HL-60 (cell line): Measurements from ENCODE around the gene GTF2H3.

ENCODE experiments used
- DNase-seq, 2 experiments: peaks; one replicate each; pipeline ENCODE4 v3.0.0-alpha.2; 2010 to 2020; ENCODE audit warnings: low read depth in 1 of 2, low spot score in 1 of 2
- H3K27ac ChIP-seq: fragments of 250-450 bp; sonication (Bioruptor Pico); replicated peaks from 2 replicates; pipeline ENCODE4 v1.5.1; 2020; ENCODE audit warnings: mild to moderate bottlenecking, moderate library complexity
- H3K27me3 ChIP-seq: fragments of 250-450 bp; sonication (Bioruptor Pico); 2 replicates; pipeline ENCODE4 v1.5.1; 2021; ENCODE audit warnings: mild to moderate bottlenecking, moderate library complexity; ENCODE audit not compliant: insufficient read depth, poor library complexity, severe bottlenecking
- H3K4me3 ChIP-seq: replicated peaks from 2 replicates; pipeline ENCODE4 v1.5.1; 2011; ENCODE audit warnings: mild to moderate bottlenecking, control low read depth, low read length; ENCODE audit not compliant: insufficient read depth
- GABPA ChIP-seq: IDR thresholded peaks from 2 replicates; pipeline ENCODE4 v1.6.1; 2012; ENCODE audit warnings: low read depth
- POLR2AphosphoS5 ChIP-seq: IDR thresholded peaks from 2 replicates; pipeline ENCODE4 v1.6.1; 2012; ENCODE audit warnings: low read depth
- SPI1 ChIP-seq: IDR thresholded peaks from 2 replicates; pipeline ENCODE4 v1.6.1; 2012; ENCODE audit warnings: low read depth, mild to moderate bottlenecking, borderline replicate concordance
- TF ChIP-seq, protein P1 (sequence below): IDR thresholded peaks from 2 replicates; pipeline ENCODE4 v1.6.1; 2012; ENCODE audit warnings: low read depth; ENCODE audit not compliant: insufficient replicate concordance
- TF ChIP-seq, protein P2 (sequence below): IDR thresholded peaks from one replicate; pipeline ENCODE4 v1.5.1; 2011; ENCODE audit warnings: low read length, control low read depth, inconsistent platforms; ENCODE audit not compliant: insufficient read depth

Gene GTF2H3

DNA sequence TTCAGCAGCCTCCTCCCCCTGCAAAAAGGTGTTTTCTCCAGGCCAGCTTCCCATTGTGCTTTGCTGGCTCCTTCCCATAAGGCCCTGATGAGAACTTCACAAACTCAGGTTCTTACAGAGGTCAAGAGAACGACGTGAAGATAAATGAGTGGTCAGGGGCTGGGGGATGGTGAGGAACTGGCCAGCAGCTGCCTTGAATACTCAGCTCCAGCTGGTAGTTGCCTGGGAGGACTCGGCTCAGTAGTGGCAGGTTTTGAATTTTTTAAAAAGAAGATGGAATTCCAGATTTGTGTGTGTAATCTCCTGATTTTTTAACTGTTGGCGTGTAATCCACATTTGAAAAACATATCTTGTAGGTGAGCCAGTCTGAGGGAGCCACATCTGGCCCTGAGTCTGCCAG is 25.9 kb upstream of the GTF2H3 start:
- DNase-seq = no peak
- Histone ChIP-seq H3K4me3 (no peak overlapping the region), H3K27ac (no peak overlapping the region), H3K27me3 (no peaks in the 10 kb centered on the region)
- TF ChIP-seq SPI1 = no peak
- no peak for TF ChIP-seq POLR2AphosphoS5
- TF ChIP-seq GABPA = no peak
- TF ChIP-seq, protein P1, sequence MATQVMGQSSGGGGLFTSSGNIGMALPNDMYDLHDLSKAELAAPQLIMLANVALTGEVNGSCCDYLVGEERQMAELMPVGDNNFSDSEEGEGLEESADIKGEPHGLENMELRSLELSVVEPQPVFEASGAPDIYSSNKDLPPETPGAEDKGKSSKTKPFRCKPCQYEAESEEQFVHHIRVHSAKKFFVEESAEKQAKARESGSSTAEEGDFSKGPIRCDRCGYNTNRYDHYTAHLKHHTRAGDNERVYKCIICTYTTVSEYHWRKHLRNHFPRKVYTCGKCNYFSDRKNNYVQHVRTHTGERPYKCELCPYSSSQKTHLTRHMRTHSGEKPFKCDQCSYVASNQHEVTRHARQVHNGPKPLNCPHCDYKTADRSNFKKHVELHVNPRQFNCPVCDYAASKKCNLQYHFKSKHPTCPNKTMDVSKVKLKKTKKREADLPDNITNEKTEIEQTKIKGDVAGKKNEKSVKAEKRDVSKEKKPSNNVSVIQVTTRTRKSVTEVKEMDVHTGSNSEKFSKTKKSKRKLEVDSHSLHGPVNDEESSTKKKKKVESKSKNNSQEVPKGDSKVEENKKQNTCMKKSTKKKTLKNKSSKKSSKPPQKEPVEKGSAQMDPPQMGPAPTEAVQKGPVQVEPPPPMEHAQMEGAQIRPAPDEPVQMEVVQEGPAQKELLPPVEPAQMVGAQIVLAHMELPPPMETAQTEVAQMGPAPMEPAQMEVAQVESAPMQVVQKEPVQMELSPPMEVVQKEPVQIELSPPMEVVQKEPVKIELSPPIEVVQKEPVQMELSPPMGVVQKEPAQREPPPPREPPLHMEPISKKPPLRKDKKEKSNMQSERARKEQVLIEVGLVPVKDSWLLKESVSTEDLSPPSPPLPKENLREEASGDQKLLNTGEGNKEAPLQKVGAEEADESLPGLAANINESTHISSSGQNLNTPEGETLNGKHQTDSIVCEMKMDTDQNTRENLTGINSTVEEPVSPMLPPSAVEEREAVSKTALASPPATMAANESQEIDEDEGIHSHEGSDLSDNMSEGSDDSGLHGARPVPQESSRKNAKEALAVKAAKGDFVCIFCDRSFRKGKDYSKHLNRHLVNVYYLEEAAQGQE = no peak
- TF ChIP-seq, protein P2, sequence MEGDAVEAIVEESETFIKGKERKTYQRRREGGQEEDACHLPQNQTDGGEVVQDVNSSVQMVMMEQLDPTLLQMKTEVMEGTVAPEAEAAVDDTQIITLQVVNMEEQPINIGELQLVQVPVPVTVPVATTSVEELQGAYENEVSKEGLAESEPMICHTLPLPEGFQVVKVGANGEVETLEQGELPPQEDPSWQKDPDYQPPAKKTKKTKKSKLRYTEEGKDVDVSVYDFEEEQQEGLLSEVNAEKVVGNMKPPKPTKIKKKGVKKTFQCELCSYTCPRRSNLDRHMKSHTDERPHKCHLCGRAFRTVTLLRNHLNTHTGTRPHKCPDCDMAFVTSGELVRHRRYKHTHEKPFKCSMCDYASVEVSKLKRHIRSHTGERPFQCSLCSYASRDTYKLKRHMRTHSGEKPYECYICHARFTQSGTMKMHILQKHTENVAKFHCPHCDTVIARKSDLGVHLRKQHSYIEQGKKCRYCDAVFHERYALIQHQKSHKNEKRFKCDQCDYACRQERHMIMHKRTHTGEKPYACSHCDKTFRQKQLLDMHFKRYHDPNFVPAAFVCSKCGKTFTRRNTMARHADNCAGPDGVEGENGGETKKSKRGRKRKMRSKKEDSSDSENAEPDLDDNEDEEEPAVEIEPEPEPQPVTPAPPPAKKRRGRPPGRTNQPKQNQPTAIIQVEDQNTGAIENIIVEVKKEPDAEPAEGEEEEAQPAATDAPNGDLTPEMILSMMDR = no peak

GRCh38 chr12:123608182-123608581 is 25.4 kb upstream of the GTF2H3 start:
- TF ChIP-seq, protein P1 = no peak
- TF ChIP-seq POLR2AphosphoS5 (no peak), GABPA (no peak), SPI1 (no peak)
- TF ChIP-seq, protein P2 = no peak
- Histone ChIP-seq H3K4me3 (no peak overlapping the region), H3K27me3 (no peaks in the 10 kb centered on the region), H3K27ac (no peak overlapping the region)
- DNase-seq = no peak

DNA sequence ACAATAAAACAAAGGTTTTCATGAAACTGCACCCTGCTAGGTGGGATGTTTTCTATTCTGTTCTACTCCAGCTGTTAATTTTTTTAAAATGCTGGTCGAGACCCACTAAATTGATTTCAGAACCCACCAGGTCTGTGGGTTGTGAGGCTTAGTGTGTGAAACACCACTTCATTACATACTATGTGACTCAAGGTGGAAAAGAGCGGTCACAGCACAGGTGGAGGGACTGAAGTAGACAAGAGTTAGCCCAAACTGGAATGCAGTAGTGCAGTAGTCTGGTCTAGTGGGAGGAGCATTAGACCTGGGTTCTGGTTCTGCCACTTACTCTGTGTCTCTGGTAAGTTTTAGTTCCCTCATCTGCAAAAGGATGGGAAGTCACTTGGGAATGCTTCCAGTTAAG is 19.5 kb upstream of the GTF2H3 start:
- no peaks in the 10 kb centered on the region for H3K27me3 ChIP-seq
- TF ChIP-seq, protein P1 = no peak
- no peak for TF ChIP-seq POLR2AphosphoS5
- DNase-seq = no peak
- H3K27ac ChIP-seq = no peak overlapping the region
- no peak overlapping the region for H3K4me3 ChIP-seq

GRCh38 chr12:123614531-123614930 is 19.1 kb upstream of the GTF2H3 start:
- H3K27me3 ChIP-seq = no peaks in the 10 kb centered on the region
- TF ChIP-seq GABPA (no peak), POLR2AphosphoS5 (no peak), SPI1 (no peak)
- TF ChIP-seq, protein P1 = no peak
- TF ChIP-seq, protein P2 = no peak
- no peak for DNase-seq
- H3K4me3 ChIP-seq = no peak overlapping the region
- no peak overlapping the region for H3K27ac ChIP-seq
